Measurements from ENCODE around the gene MXD1. TPM values are rescaled to one million over a fixed set of nuclear protein-coding genes. Genes with fewer than 3 reads are reported as not detected.

The MXD1 gene
- total RNA-seq, 1 donor from 2014 or later, result 4.8 TPM

- DNase-seq (ENCODE audit: low spot score), result no peak
- peak; percentile 51 for ATAC-seq
These were observed 61.0 kb downstream of the MXD1 start for GRCh38 chr2:69975853-69976462.

- DNase-seq (ENCODE audit: low spot score) (no peak), ATAC-seq (no peak)
These were observed 62.3 kb downstream of the MXD1 start for GRCh38 chr2:69977186-69977585.

GRCh38 chr2:69977906-69978482 is 63.1 kb downstream of the MXD1 start:
- DNase-seq (ENCODE audit: low spot score) (no peak), ATAC-seq (no peak)

- ATAC-seq (peak; percentile 56), DNase-seq (ENCODE audit: low spot score) (no peak)
These were observed 65.2 kb downstream of the MXD1 start for GRCh38 chr2:69979902-69980807.

- ATAC-seq (no peak), DNase-seq (ENCODE audit: low spot score) (no peak)
These were observed 68.6 kb downstream of the MXD1 start for GRCh38 chr2:69983392-69983966.

GRCh38 chr2:69985216-69985615 is 70.3 kb downstream of the MXD1 start:
- ATAC-seq (no peak), DNase-seq (ENCODE audit: low spot score) (no peak)

GRCh38 chr2:69985688-69986087 is 70.8 kb downstream of the MXD1 start:
- ATAC-seq (peak; percentile 86), DNase-seq (ENCODE audit: low spot score) (peak; percentile 83)

- ATAC-seq, result no peak
- DNase-seq (ENCODE audit: low spot score), result no peak
These were observed 71.8 kb downstream of the MXD1 start for GRCh38 chr2:69986691-69987090.

GRCh38 chr2:69988086-69988635 is 73.3 kb downstream of the MXD1 start:
- ATAC-seq (no peak), DNase-seq (ENCODE audit: low spot score) (no peak)

GRCh38 chr2:69989009-69989408 is 74.1 kb downstream of the MXD1 start:
- DNase-seq (ENCODE audit: low spot score) (no peak), ATAC-seq (no peak)

- no peak for ATAC-seq
- no peak for DNase-seq (ENCODE audit: low spot score)
These were observed 74.7 kb downstream of the MXD1 start for GRCh38 chr2:69989441-69990105.

Other genes with a start within 250 kb of the MXD1 start
- gene ANXA4, start 173.0 kb upstream of the MXD1 start, total RNA-seq, result 102 TPM
- gene GMCL1, start 85.4 kb upstream of the MXD1 start, total RNA-seq, result 5.4 TPM
- gene SNRNP27, start 21.2 kb upstream of the MXD1 start, total RNA-seq, result 13.8 TPM
- 0.78 TPM for gene ASPRV1, start 46.5 kb downstream of the MXD1 start, total RNA-seq
- gene PCBP1, start 172.4 kb downstream of the MXD1 start, total RNA-seq, result 161 TPM

All from left lobe of liver (tissue), 2 donors.